ENCODE data around the gene TTR.

DNA sequence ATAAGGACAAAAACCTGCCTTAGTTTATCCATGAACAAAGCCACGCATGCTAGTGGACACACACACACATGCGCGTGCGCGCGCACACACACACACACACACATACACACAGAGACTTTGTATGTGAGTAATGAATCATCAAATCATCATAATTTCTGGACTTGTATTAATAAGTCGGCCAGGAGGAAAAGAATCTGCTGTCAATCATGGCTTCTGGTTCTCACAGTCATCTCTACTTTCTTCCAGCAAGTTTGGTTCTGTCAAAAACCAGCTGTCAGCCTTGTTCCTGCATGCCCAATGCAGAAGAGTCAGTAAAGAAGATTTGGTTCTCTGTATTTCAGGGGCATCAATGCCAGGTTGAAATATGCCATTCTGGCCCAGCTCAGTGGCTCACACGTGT lies 1.1 kb upstream of the TTR start:
- TF ChIP-seq ZFX (CRISPR knock-in tag; IDR thresholded peaks at IDR 0.05; ENCODE audit: low read depth): no peak
- TF ChIP-seq, protein P1, sequence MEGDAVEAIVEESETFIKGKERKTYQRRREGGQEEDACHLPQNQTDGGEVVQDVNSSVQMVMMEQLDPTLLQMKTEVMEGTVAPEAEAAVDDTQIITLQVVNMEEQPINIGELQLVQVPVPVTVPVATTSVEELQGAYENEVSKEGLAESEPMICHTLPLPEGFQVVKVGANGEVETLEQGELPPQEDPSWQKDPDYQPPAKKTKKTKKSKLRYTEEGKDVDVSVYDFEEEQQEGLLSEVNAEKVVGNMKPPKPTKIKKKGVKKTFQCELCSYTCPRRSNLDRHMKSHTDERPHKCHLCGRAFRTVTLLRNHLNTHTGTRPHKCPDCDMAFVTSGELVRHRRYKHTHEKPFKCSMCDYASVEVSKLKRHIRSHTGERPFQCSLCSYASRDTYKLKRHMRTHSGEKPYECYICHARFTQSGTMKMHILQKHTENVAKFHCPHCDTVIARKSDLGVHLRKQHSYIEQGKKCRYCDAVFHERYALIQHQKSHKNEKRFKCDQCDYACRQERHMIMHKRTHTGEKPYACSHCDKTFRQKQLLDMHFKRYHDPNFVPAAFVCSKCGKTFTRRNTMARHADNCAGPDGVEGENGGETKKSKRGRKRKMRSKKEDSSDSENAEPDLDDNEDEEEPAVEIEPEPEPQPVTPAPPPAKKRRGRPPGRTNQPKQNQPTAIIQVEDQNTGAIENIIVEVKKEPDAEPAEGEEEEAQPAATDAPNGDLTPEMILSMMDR (CRISPR knock-in tag; IDR thresholded peaks at IDR 0.05): no peak
- TF ChIP-seq ZNF616 (CRISPR knock-in tag; IDR thresholded peaks at IDR 0.05; ENCODE audit: low read depth): no peak
- TF ChIP-seq ZFP36 (IDR thresholded peaks at IDR 0.05; ENCODE audit: borderline replicate concordance, low read depth, low read length, partially characterized antibody): no peak
- TF ChIP-seq GATAD1 (CRISPR knock-in tag; IDR thresholded peaks at IDR 0.05): no peak
- no peak for TF ChIP-seq RBFOX2 (IDR thresholded peaks at IDR 0.05; ENCODE audit: low read depth, low read length)
- no peak for TF ChIP-seq MAZ (IDR thresholded peaks at IDR 0.05; ENCODE audit: borderline replicate concordance, low read depth, low read length)
- TF ChIP-seq MAZ (CRISPR knock-in tag; IDR thresholded peaks at IDR 0.05; ENCODE audit: low read depth): no peak
- no peak for TF ChIP-seq MAFK (conservative IDR thresholded peaks at IDR 0.05 in 1 of 2, IDR thresholded peaks at IDR 0.05 in 1 of 2; ENCODE audit: low read length in 2 of 2)

All from HepG2 (cell line).